Measurements from ENCODE around the gene PRAMEF14.
"Not testable (repeated sequence)": the region's sequence is repeated elsewhere in the genome, so short reads cannot be mapped to it uniquely, and the experiment has no call there.

GRCh38 chr1:13302197-13302596, 44.7 kb downstream of the PRAMEF14 start:
- TF ChIP-seq, protein P1, sequence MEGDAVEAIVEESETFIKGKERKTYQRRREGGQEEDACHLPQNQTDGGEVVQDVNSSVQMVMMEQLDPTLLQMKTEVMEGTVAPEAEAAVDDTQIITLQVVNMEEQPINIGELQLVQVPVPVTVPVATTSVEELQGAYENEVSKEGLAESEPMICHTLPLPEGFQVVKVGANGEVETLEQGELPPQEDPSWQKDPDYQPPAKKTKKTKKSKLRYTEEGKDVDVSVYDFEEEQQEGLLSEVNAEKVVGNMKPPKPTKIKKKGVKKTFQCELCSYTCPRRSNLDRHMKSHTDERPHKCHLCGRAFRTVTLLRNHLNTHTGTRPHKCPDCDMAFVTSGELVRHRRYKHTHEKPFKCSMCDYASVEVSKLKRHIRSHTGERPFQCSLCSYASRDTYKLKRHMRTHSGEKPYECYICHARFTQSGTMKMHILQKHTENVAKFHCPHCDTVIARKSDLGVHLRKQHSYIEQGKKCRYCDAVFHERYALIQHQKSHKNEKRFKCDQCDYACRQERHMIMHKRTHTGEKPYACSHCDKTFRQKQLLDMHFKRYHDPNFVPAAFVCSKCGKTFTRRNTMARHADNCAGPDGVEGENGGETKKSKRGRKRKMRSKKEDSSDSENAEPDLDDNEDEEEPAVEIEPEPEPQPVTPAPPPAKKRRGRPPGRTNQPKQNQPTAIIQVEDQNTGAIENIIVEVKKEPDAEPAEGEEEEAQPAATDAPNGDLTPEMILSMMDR (IDR thresholded peaks at IDR 0.05; ENCODE audit: insufficient read depth, low read depth, low read length), result not testable (repeated sequence)
- TF ChIP-seq EZH2 (IDR thresholded peaks at IDR 0.05; ENCODE audit: insufficient read depth, low read length), result not testable (repeated sequence)
